WTC11 (cell line): ENCODE results near the gene TAC1. TPM values are rescaled to one million over a fixed set of nuclear protein-coding genes. Genes with fewer than 3 reads are reported as not detected.
"Not testable (repeated sequence)": the region's sequence is repeated elsewhere in the genome, so short reads cannot be mapped to it uniquely, and the experiment has no call there.

Experiments used
- ATAC-seq: fragments of 200-7000 bp; cut with Tn5 transposase; 2 replicates; pipeline ENCODE4 v1.10.0; 2021; ENCODE audit warnings: mild to moderate bottlenecking, moderate library complexity
- CTCF ChIA-PET: fragments of 300-600 bp; sonication (Branson Sonifier 250); formaldehyde crosslinking; loops from one replicate; lab custom pipeline; 2021; ENCODE audit warnings: antibody characterized with exemption; lab: Charles Lee
- POLR2A ChIA-PET: fragments of 350-600 bp; sonication (Branson Sonifier 250); formaldehyde crosslinking; loops from one replicate; lab custom pipeline; 2021; ENCODE audit warnings: antibody characterized with exemption; lab: Charles Lee
- DNase-seq: peaks from one replicate; pipeline ENCODE4 v3.0.0; 2021; ENCODE audit warnings: low spot score
- H3K27ac Mint-ChIP-seq: 2 replicates; pipeline ENCODE4 v1.8.0; 2021; ENCODE audit warnings: mixed read lengths
- H3K27me3 Mint-ChIP-seq: 2 replicates; pipeline ENCODE4 v1.8.0; 2021; ENCODE audit warnings: low read depth, mild to moderate bottlenecking, moderate library complexity, mixed read lengths
- H3K36me3 Mint-ChIP-seq: 2 replicates; pipeline ENCODE4 v1.8.0; 2021; ENCODE audit warnings: mixed read lengths
- H3K4me1 Mint-ChIP-seq: 2 replicates; pipeline ENCODE4 v1.8.0; 2022; ENCODE audit warnings: mixed read lengths
- H3K4me3 Mint-ChIP-seq: 2 replicates; pipeline ENCODE4 v1.8.0; 2021; ENCODE audit warnings: mild to moderate bottlenecking, moderate library complexity, mixed read lengths
- H3K9me3 Mint-ChIP-seq: 2 replicates; pipeline ENCODE4 v1.8.0; 2021; ENCODE audit warnings: mixed read lengths
- FOXP1 ChIP-seq: sonication (generic); formaldehyde crosslinking; IDR thresholded peaks from 2 replicates; pipeline ENCODE4 v1.8.0; 2022; ENCODE audit warnings: missing genetic modification reagents, mild to moderate bottlenecking, moderate library complexity, borderline replicate concordance
- GTF2I ChIP-seq: fragments of 250-450 bp; sonication (Bioruptor Pico); conservative IDR thresholded peaks from 2 replicates; pipeline ENCODE4 v1.4.0; 2021; ENCODE audit warnings: mild to moderate bottlenecking
- HMGA2 ChIP-seq: fragments of 250-450 bp; sonication (Bioruptor Pico); IDR thresholded peaks from 2 replicates; pipeline ENCODE4 v1.4.0; 2021; ENCODE audit warnings: mild to moderate bottlenecking, moderate library complexity
- NFATC4 ChIP-seq: fragments of 250-450 bp; sonication (Bioruptor Pico); IDR thresholded peaks from 2 replicates; pipeline ENCODE4 v1.9.0; 2021; ENCODE audit warnings: mild to moderate bottlenecking
- TEAD1 ChIP-seq: sonication (generic); formaldehyde crosslinking; IDR thresholded peaks from 2 replicates; pipeline ENCODE4 v1.8.0; 2022; ENCODE audit warnings: mild to moderate bottlenecking, missing genetic modification reagents
- total RNA-seq: library from RNA; stranded (reverse); gene quantifications from 3 replicates; pipeline ENCODE4 v1.2.3, GENCODE V29; 2021
- TF ChIP-seq, protein P1 (sequence below): sonication (generic); formaldehyde crosslinking; IDR thresholded peaks from 2 replicates; pipeline ENCODE4 v1.8.1; 2022; ENCODE audit warnings: low read depth, mild to moderate bottlenecking, moderate library complexity, missing genetic modification reagents, borderline replicate concordance
- TF ChIP-seq, protein P2 (sequence below): sonication (generic); formaldehyde crosslinking; IDR thresholded peaks from 2 replicates; pipeline ENCODE4 v1.8.0; 2022; ENCODE audit warnings: mild to moderate bottlenecking, missing genetic modification reagents
- TF ChIP-seq, protein P3 (sequence below): fragments of 250-450 bp; sonication (Bioruptor Pico); IDR thresholded peaks from 2 replicates; pipeline ENCODE4 v1.9.0; 2021; ENCODE audit warnings: moderate library complexity, mild to moderate bottlenecking, inconsistent platforms, borderline replicate concordance
- TF ChIP-seq, protein P4 (sequence below): sonication (generic); formaldehyde crosslinking; IDR thresholded peaks from 2 replicates; pipeline ENCODE4 v1.8.1; 2022; ENCODE audit warnings: missing genetic modification reagents, borderline replicate concordance

The TAC1 gene
- total RNA-seq, 1 experiment from 2014 or later: 0.42 TPM

DNA sequence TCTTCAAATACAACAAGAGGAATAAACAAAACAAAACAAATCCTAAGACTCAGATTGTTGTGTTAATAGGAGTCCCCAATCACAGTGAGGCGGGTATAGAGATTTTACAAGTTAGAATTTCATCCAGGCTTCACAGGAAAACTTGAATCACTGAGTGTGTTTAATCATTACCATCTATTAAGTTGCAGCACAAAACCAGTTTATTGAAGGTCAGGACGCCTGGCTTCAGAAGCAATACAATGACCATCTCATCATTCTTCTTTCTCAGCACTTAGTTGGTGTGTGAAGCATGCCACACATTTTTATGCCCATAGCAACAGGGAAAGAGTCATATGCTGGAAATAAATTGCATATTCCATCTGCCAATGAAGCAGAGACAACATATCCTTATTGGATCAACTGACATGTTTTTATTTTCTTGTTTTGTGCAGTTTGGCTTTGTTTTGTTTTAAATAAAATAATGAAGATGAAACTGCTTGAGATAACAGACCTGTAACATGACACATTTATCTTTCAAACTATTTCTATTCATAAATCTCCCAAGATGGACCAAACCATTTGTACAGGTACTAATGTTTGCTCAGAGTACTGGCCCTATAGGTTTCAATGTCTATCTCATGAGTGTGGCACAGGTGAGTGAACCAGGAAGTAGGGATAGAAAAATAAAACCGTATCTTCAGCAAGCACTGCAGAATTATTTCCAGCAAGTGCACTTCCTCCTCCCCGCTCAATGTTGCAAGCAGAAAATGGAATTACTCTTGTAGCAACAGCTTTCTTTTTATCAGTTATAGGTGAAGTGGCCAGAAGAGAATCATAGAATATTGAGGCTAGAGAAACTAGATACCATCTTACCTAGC, 40.4 kb downstream of the TAC1 start (continued):
- TF ChIP-seq, protein P1, sequence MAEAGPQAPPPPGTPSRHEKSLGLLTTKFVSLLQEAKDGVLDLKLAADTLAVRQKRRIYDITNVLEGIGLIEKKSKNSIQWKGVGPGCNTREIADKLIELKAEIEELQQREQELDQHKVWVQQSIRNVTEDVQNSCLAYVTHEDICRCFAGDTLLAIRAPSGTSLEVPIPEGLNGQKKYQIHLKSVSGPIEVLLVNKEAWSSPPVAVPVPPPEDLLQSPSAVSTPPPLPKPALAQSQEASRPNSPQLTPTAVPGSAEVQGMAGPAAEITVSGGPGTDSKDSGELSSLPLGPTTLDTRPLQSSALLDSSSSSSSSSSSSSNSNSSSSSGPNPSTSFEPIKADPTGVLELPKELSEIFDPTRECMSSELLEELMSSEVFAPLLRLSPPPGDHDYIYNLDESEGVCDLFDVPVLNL (CRISPR knock-in tag): no peak
- TF ChIP-seq, protein P2, sequence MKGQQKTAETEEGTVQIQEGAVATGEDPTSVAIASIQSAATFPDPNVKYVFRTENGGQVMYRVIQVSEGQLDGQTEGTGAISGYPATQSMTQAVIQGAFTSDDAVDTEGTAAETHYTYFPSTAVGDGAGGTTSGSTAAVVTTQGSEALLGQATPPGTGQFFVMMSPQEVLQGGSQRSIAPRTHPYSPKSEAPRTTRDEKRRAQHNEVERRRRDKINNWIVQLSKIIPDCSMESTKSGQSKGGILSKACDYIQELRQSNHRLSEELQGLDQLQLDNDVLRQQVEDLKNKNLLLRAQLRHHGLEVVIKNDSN (CRISPR knock-in tag): no peak
- TF ChIP-seq HMGA2 (CRISPR knock-in tag) (no peak), GTF2I (no peak), FOXP1 (CRISPR knock-in tag) (no peak), TEAD1 (CRISPR knock-in tag) (no peak), NFATC4 (CRISPR knock-in tag) (no peak)
- TF ChIP-seq, protein P3, sequence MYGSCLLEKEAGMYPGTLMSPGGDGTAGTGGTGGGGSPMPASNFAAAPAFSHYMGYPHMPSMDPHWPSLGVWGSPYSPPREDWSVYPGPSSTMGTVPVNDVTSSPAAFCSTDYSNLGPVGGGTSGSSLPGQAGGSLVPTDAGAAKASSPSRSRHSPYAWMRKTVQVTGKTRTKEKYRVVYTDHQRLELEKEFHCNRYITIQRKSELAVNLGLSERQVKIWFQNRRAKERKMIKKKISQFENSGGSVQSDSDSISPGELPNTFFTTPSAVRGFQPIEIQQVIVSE (CRISPR knock-in tag): no peak
- TF ChIP-seq, protein P4, sequence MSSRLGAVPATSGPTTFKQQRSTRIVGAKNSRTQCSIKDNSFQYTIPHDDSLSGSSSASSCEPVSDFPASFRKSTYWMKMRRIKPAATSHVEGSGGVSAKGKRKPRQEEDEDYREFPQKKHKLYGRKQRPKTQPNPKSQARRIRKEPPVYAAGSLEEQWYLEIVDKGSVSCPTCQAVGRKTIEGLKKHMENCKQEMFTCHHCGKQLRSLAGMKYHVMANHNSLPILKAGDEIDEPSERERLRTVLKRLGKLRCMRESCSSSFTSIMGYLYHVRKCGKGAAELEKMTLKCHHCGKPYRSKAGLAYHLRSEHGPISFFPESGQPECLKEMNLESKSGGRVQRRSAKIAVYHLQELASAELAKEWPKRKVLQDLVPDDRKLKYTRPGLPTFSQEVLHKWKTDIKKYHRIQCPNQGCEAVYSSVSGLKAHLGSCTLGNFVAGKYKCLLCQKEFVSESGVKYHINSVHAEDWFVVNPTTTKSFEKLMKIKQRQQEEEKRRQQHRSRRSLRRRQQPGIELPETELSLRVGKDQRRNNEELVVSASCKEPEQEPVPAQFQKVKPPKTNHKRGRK (CRISPR knock-in tag): no peak

DNA sequence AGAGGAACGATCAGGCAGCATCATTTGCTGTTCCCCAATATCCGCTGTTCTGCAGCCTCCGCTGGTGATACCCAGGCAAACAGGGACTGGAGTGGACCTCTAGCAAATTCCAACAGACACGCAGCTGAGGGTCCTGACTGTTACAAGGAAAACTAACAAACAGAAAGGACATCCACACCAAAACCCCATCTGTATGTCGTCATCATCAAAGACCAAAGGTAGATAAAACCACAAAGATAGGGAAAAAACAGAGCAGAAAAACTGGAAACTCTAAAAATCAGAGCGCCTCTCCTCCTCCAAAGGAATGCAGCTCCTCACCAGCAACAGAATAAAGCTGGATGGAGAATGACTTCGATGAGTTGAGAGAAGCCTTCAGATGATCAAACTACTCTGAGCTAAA, 54.5 kb downstream of the TAC1 start:
- H3K27ac Mint-ChIP-seq, H3K4me3 Mint-ChIP-seq, H3K4me1 Mint-ChIP-seq, DNase-seq, H3K27me3 Mint-ChIP-seq, CTCF ChIA-PET, POLR2A ChIA-PET, ATAC-seq: not testable (repeated sequence)
- Mint-ChIP-seq H3K36me3 (peaks cover 23% of the 10 kb centered on the region), H3K9me3 (peaks cover 57% of the 10 kb centered on the region)

Other genes with a start within 250 kb of the TAC1 start
- gene ASNS, start 140.3 kb downstream of the TAC1 start, total RNA-seq: 71.3 to 111 TPM (median 74.5 TPM) in 3 replicates